HCT116 (cell line): Measurements from ENCODE around the gene ICAM2. TPM values are rescaled to one million over a fixed set of nuclear protein-coding genes. Genes with fewer than 3 reads are reported as not detected.

Experiments used
- ATAC-seq: fragments of 200-7000 bp; cut with Tn5 transposase; 2 replicates; pipeline ENCODE4 v1.9.1; 2020; ENCODE audit warnings: mild to moderate bottlenecking, moderate library complexity
- BruUV-seq: library from RNA; stranded (reverse); fragments of 400-500 nt; replicated peaks from 2 replicates; lab custom pipeline; 2021; lab: Mats Ljungman, UMichigan
- CTCF ChIA-PET: fragments of 300-600 bp; sonication (Branson Sonifier 250); formaldehyde crosslinking; loops from one replicate; lab custom pipeline; 2021; ENCODE audit warnings: antibody characterized with exemption; lab: Charles Lee
- POLR2A ChIA-PET: fragments of 300-600, 350-600 bp; sonication (Branson Sonifier 250); formaldehyde crosslinking; loops from one replicate; lab custom pipeline; 2021; ENCODE audit warnings: antibody characterized with exemption; lab: Charles Lee
- RAD21 ChIA-PET, 2 experiments: fragments of 300-600 bp; sonication (Branson Sonifier 250); formaldehyde crosslinking; loops; one replicate each; lab custom pipeline; 2023; ENCODE audit warnings: low total read pairs in 2 of 2; ENCODE audit not compliant: uncharacterized antibody in 2 of 2, unreplicated experiment in 2 of 2, low non-redundant PET in 1 of 2; lab: Charles Lee
- DNase-seq: peaks from one replicate; pipeline ENCODE4 v3.0.0-alpha.2; 2010; ENCODE audit warnings: low read depth, low spot score
- H2AFZ ChIP-seq: fragments of 200-600 bp; shearing (Covaris generic), sonication (generic); 2 replicates; pipeline ENCODE4 v1.6.1; 2017; ENCODE audit warnings: low read depth, mixed run types, mixed read lengths, antibody characterized with exemption, low read length; ENCODE audit not compliant: poor library complexity, severe bottlenecking
- H3K27ac ChIP-seq: 2 replicates; pipeline ENCODE4 v1.5.1; 2012; ENCODE audit warnings: low read depth, low read length
- H3K27me3 ChIP-seq: fragments of 200-600 bp; sonication (generic); 2 replicates; pipeline ENCODE4 v1.6.1; 2016; ENCODE audit warnings: mixed run types, low read length, mixed read lengths; ENCODE audit not compliant: insufficient read depth
- H3K36me3 ChIP-seq, 2 experiments: fragments of 200-500 bp in 1 of 2; fragments of 200-600 bp in 1 of 2; sonication (Bioruptor generic) in 1 of 2; sonication (generic) in 1 of 2; 2 replicates each; pipeline versions ENCODE4 v1.5.1 to v1.6.1; 2014 to 2016; ENCODE audit warnings: low read length in 2 of 2, inconsistent platforms in 1 of 2, mixed read lengths in 1 of 2, mixed run types in 1 of 2; ENCODE audit not compliant: insufficient read depth in 2 of 2, control insufficient read depth in 1 of 2
- H3K4me1 ChIP-seq, 2 experiments: fragments of 200-600 bp in 1 of 2; sonication (generic) in 1 of 2; 2 replicates each; pipeline versions ENCODE4 v1.5.1 to v1.6.1; 2012 to 2017; ENCODE audit warnings: low read length in 2 of 2, inconsistent platforms in 1 of 2, mild to moderate bottlenecking in 1 of 2, mixed read lengths in 1 of 2, mixed run types in 1 of 2, moderate library complexity in 1 of 2; ENCODE audit not compliant: insufficient read depth in 2 of 2, control insufficient read depth in 1 of 2
- H3K4me2 ChIP-seq: fragments of 200-600 bp; sonication (generic); 2 replicates; pipeline ENCODE4 v1.6.1; 2017; ENCODE audit warnings: mixed run types, low read length, mixed read lengths
- H3K4me3 ChIP-seq, 2 experiments: fragments of 200-600 bp in 1 of 2; sonication (generic) in 1 of 2; replicated peaks in 1 of 2; 2 replicates each; pipeline ENCODE4 v1.5.1; 2011 to 2016; ENCODE audit warnings: low read length in 2 of 2, control low read depth in 1 of 2, low read depth in 1 of 2, mild to moderate bottlenecking in 1 of 2, mixed read lengths in 1 of 2, mixed run types in 1 of 2
- H3K79me2 ChIP-seq: fragments of 200-600 bp; sonication (generic); 2 replicates; pipeline ENCODE4 v1.6.1; 2017; ENCODE audit warnings: mild to moderate bottlenecking, mixed run types, low read length, moderate library complexity, mixed read lengths; ENCODE audit not compliant: insufficient read depth
- H3K9ac ChIP-seq: fragments of 200-600 bp; sonication (generic); 2 replicates; pipeline ENCODE4 v1.6.1; 2016; ENCODE audit warnings: low read length, mixed read lengths
- H3K9me2 ChIP-seq: fragments of 200-600 bp; sonication (generic), shearing (Covaris generic); 2 replicates; pipeline ENCODE4 v1.6.1; 2017; ENCODE audit warnings: mixed run types, mild to moderate bottlenecking, moderate library complexity; ENCODE audit not compliant: insufficient read depth
- H3K9me3 ChIP-seq, 2 experiments: fragments of 200-500 bp in 1 of 2; fragments of 200-600 bp in 1 of 2; sonication (Bioruptor generic) in 1 of 2; sonication (generic) in 1 of 2; 2 replicates each; pipeline ENCODE4 v1.6.1; 2014 to 2017; ENCODE audit warnings: low read length in 2 of 2, mixed read lengths in 2 of 2, inconsistent platforms in 1 of 2, low read depth in 1 of 2, mild to moderate bottlenecking in 1 of 2, mixed run types in 1 of 2, moderate library complexity in 1 of 2; ENCODE audit not compliant: control insufficient read depth in 1 of 2, insufficient read depth in 1 of 2
- H4K20me1 ChIP-seq: fragments of 200-600 bp; sonication (generic), shearing (Covaris generic); 2 replicates; pipeline ENCODE4 v1.6.1; 2017; ENCODE audit warnings: mixed run types, mild to moderate bottlenecking, moderate library complexity; ENCODE audit not compliant: insufficient read depth
- CBX3 ChIP-seq: IDR thresholded peaks from 2 replicates; pipeline ENCODE4 v1.6.1; 2012; ENCODE audit warnings: low read depth
- CTCF ChIP-seq, 3 experiments: fragments of 200-600 bp in 1 of 3; sonication (generic) in 1 of 3; IDR thresholded peaks in 2 of 3; conservative IDR thresholded peaks in 1 of 3; 2 replicates each; pipeline ENCODE4 v1.5.1; 2012 to 2017; ENCODE audit warnings: low read depth in 2 of 3, low read length in 2 of 3, antibody characterized with exemption in 1 of 3, borderline replicate concordance in 1 of 3, control low read depth in 1 of 3, mild to moderate bottlenecking in 1 of 3, mixed read lengths in 1 of 3, mixed run types in 1 of 3, moderate library complexity in 1 of 3; ENCODE audit not compliant: insufficient read depth in 1 of 3
- EGR1 ChIP-seq: IDR thresholded peaks from 2 replicates; pipeline ENCODE4 v1.6.1; 2012; ENCODE audit warnings: low read depth
- ELF1 ChIP-seq: IDR thresholded peaks from 2 replicates; pipeline ENCODE4 v1.6.1; 2012; ENCODE audit warnings: low read depth, borderline replicate concordance
- EZH2 ChIP-seq: fragments of 200-600 bp; sonication (generic); IDR thresholded peaks from 2 replicates; pipeline ENCODE4 v1.6.1; 2017; ENCODE audit warnings: antibody characterized with exemption, mixed run types
- FOSL1 ChIP-seq: IDR thresholded peaks from 2 replicates; pipeline ENCODE4 v1.6.1; 2012; ENCODE audit warnings: low read depth
- MAX ChIP-seq: IDR thresholded peaks from 2 replicates; pipeline ENCODE4 v1.6.1; 2012
- POLR2A ChIP-seq: IDR thresholded peaks from 2 replicates; pipeline ENCODE4 v1.7.0; 2011; ENCODE audit warnings: borderline replicate concordance; ENCODE audit not compliant: insufficient read depth, insufficient read length; ENCODE audit errors: extremely low read depth
- SIN3A ChIP-seq: IDR thresholded peaks from 2 replicates; pipeline ENCODE4 v1.6.1; 2012; ENCODE audit warnings: low read depth
- SP1 ChIP-seq: IDR thresholded peaks from 2 replicates; pipeline ENCODE4 v1.6.1; 2012; ENCODE audit warnings: low read depth
- TCF7L2 ChIP-seq: IDR thresholded peaks from 2 replicates; pipeline ENCODE4 v1.7.0; 2011; ENCODE audit warnings: borderline replicate concordance, inconsistent platforms; ENCODE audit not compliant: insufficient read depth, insufficient read length; ENCODE audit errors: extremely low read depth
- ZBTB33 ChIP-seq: IDR thresholded peaks from 2 replicates; pipeline ENCODE4 v1.6.1; 2011; ENCODE audit warnings: mild to moderate bottlenecking, low read length, moderate library complexity; ENCODE audit not compliant: insufficient replicate concordance; ENCODE audit errors: extremely low read depth
- ZNF274 ChIP-seq: fragments of 200-500 bp; sonication (Bioruptor generic); IDR thresholded peaks from 2 replicates; pipeline ENCODE4 v1.6.1; 2014; ENCODE audit warnings: mild to moderate bottlenecking, low read depth, low read length, inconsistent platforms
- intact Hi-C: fragments of 100-400 bp; cut with micrococcal nuclease; formaldehyde crosslinking; loops from 2 replicates; pipeline ENCODE4 v1.10.0; 2022
- total RNA-seq: library from RNA; stranded (reverse); gene quantifications from one replicate; pipeline ENCODE4 v1.2.1, GENCODE V29; 2021; ENCODE audit not compliant: unreplicated experiment

ICAM2 gene
- total RNA-seq, 1 experiment from 2014 or later, result 0.61 TPM

GRCh38 chr17:64060331-64060730, 39.9 kb upstream of the ICAM2 start:
- no TSS peak for BruUV-seq
- Histone ChIP-seq H3K9me2 (no peaks in the 10 kb centered on the region), H3K27ac (no peak overlapping the region), H3K9me3 (no peaks in the 10 kb centered on the region), H3K9ac (no peak overlapping the region), H2AFZ (no peak overlapping the region), H3K27me3 (no peaks in the 10 kb centered on the region), H3K4me2 (no peak overlapping the region), H3K36me3 (peaks cover 0 to 5% of the 10 kb centered on the region in 2 experiments; a peak in 1 of 4 replicates), H3K79me2 (no peaks in the 10 kb centered on the region), H3K4me3 (no peak overlapping the region), H3K4me1 (peaks cover 0 to 7% of the 10 kb centered on the region in 2 experiments; a peak in 1 of 4 replicates), H4K20me1 (no peaks in the 10 kb centered on the region)
- DNase-seq (no peak), ATAC-seq (no peak)
- TF ChIP-seq SP1, result no peak
- TF ChIP-seq MAX, result no peak
- TF ChIP-seq EZH2, result no peak
- no peak for TF ChIP-seq ZBTB33
- no peak for TF ChIP-seq POLR2A
- no peak for TF ChIP-seq ZNF274
- TF ChIP-seq FOSL1, result no peak
- no peak for TF ChIP-seq TCF7L2
- no peak for TF ChIP-seq SIN3A
- TF ChIP-seq ELF1, result no peak
- no peak for TF ChIP-seq CBX3
- TF ChIP-seq CTCF (IDR thresholded peaks at IDR 0.05 in 2 of 3, conservative IDR thresholded peaks at IDR 0.05 in 1 of 3; ENCODE audit: borderline replicate concordance in 1 of 3, insufficient read depth in 1 of 3, low read depth in 2 of 3, low read length in 2 of 3), result no peak
- no peak for TF ChIP-seq EGR1
- intact Hi-C loops, result loop anchor here (10.0 kb wide), 1 partner anchor 224 kb away; no protein-coding TSS in a partner anchor
- CTCF ChIA-PET, result interaction anchor here (5.9 kb wide), 1 partner anchor 73 kb away, joined by 158 read pairs; no protein-coding TSS in a partner anchor
- POLR2A ChIA-PET, result no interaction called here
- RAD21 ChIA-PET, result no interaction called here
